ENCODE measurements around the gene GPR183.

GPR183 gene

DNA sequence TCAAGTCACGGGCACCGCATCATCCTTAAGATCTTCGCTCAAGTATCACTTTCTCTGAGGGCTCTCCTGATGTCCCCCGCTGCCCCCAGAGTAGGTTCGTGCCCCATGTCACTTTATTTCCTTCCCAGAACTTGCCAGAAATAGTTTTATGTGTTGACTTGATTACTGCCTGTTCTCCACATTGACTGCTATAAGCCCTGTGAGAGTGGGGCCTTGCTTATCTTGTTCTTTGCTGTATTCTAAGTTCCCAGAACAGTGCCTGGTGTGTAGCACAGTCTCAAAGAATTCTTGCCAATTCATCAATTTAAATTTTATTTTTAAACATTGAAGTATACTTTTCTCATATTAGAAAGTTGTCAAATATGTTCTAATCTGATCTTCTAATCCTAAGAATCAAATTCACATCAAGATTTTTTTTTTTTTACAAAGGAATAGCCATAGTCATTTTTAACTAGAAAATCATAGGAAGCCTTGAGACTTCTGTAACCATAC, 32.1 kb upstream of the GPR183 start:
- no peak for DNase-seq

DNA sequence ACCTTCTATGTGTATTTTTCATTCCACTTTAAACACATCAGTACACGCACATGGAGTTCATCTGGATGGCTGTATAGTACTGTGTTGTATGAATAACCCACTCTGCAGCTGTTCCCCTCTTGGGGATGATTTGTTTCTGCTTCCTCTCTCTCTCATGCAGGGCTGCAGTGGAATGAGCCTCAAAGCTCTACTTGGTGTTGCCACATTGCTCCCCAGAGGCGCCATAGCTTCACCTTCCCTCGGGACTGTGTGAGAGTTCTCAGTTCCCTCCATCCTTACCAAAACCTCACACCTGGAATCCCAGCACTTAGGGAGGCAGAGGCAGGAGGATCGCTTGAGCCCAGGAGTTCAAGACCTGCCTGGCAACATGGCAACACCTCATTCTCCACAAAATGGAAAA, 28.4 kb upstream of the GPR183 start:
- DNase-seq, result no peak

DNA sequence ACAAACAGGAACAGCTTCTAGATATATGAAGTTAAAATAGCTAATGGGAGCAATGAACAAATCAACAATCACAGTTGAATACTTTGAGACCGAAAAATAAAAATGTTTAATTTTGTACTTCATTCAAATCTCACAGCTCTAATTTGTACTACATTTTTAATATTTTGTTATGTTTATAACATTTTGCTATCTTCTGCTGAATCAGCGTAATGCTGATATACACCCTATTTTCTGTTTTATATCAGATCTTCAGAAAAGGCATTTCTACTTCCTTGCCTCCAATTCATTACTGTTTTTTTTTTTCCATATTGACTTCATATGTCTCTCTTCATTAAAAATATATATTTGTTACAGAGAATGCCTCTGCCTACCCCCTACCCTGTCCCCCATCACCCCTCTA, 27.9 kb upstream of the GPR183 start:
- no peak for DNase-seq

DNA sequence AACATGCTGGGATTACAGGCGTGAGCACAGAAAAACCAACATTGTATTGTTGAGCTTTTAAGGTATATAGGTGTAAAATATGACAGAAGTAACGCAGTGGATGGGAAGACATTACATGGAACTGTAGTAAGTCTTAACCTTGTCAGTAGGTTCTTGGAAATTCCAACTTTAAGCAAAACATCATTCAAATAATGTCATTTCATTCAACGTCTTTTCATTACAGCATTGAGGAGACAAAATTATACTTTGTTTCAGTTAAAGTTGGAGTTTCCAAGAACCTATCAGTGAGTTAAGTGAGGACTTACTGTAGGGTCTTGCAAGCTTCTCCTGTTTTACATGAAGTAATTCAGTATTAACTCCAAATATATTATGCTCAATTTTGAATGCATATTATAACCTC, 27.0 kb upstream of the GPR183 start:
- no peak for DNase-seq

DNA sequence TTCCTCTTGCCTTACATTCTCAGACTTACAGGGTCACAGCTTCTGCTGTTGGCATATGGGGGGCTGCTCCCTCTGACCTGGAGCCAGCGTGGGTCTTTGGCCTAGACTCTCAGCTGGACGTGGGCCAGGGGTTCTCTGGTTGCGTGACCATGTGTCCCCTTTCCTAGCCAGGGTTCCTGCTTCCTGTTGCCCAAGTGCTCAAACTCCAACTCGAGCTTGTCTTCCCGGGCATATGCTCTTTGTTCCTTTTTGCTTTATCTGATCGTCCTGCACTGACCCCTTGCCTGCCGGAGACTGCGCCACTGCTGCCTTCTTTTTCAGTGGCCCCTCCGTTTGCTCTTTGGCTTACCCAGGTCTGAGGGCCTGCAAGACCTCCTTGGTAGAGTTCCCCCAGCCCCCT, 25.3 kb upstream of the GPR183 start:
- no peak for DNase-seq

DNA sequence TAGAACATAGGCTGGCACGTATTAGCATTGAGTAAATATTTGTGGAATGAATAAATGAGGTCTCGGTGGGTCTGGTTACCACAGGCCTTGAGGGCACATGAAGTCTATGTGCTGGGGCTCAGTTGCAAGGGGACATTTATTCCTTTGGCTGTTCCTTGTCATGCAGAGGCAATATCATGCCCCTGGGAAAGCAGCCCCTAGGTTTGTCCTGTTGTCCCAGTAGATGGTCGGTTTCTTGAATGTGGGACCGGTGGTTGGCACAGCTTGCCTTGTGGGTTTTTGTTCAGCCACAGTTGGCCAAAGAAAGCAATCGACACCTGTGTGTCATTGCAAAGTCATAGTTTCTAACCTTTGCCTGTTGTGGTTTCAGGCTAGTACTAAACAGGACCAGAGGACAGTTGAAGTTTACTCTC, 24.7 kb upstream of the GPR183 start:
- DNase-seq, result no peak

DNA sequence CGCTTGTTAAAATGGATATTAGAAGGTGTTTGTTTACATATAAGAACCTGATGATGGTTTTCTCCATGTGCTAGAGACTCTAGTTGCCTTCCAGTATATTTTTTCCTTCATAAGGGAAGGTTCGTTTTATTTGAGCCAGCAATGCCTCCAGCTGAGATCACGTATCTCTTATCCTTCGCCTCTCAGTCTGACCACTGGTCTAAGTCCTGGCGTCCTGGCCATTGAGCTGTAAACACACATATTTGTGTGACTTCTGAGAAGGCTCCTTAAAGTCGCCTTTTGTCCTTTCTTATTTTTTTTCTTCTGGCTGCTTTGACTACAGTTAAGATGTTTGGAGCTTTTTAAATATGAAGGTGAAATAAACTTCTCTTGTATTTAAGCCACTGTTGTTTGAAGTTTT, 23.7 kb upstream of the GPR183 start:
- no peak for DNase-seq

DNA sequence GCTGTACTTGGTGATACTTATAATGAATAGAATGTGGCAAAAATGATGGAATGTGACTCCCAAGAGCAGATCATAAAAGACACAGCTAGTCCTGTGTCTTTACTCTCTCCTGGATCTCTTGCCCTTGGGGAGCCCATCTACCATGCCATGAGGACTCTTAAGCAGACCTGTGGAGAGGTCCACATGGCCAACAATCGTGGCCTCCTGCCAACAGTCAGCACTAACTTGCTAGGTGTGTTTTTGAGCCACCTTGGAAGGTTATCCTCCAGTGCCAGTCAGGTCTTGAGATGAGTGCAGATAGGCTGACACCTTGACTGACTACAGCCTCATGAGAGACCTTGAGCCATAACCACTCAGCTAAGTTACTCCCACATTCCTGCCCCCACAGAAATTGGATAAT, 22.3 kb upstream of the GPR183 start:
- DNase-seq, result no peak

DNA sequence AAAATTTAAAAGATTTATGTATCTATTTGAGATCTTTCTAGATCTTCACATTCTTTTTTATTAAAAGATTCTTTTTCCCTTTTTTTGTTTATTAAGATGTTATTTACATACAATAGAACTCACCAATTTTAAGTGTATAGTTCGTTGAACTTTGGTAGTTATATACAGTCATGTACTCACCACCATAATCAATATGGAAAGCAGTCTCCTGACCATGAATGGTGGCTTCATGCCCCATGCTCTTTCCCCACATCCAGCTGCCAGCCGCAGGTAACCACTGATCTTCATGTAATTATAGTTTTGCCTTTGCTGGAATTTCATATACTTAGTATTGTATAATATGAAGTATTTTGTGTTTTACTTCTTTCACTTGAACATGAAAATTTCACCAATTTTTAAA, 20.6 kb upstream of the GPR183 start:
- DNase-seq, result no peak

DNA sequence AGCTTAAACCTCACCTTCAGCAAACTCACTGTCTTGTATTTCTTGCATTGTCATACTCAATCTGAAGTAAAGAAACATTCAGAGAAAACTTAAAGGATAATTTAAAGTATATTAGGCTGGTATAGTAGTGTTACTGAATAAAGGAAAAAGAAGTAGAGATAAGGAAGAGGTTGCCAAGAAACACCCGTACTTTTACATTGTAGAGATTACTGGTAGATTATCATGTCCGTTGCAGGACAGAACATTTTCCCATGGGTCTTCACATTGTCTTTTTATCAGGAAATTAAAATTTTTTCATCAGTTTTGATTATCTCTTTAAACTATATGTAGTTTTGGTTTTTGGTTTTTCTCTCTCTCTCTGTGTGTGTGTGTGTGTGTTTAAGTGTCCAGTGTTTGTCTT, 19.9 kb upstream of the GPR183 start:
- DNase-seq, result no peak

DNA sequence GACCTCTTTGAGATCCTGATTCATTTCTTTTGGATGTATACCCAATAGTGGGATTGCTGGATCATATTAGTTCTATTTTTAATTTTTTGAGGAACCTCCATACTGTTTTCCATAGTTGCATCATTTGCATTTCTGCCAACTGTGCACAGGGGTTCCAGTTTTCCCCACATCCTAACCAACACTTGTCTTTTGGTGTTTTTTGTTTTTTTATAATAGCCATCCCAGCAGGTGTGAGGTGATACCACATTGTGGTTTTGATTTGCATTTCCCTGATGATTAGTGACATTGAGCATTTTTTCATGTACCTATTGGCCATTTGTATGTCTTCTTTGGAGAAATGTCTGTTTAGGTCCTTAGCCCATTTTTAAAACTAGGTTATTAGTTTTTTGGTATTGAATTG, 18.8 kb upstream of the GPR183 start:
- DNase-seq, result no peak

DNA sequence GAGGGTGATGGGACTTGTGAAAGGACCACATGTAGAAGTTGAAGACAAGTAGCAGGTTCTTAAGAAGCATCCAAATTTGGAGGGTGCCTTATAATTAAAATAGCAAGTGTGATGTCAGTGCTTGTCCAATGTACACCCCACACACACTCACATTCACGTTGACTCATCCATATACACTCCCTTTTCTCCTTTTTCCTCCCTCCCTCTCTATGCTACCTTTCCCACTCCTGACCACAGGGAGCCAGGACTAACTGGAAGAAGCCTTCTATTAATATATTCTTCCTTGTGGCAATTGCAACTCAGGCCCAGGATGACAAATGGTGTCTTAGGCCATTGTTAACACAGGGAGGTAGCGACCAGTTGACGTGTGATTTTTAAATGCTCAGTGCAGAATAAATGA, 16.3 kb upstream of the GPR183 start:
- no peak for DNase-seq

DNA sequence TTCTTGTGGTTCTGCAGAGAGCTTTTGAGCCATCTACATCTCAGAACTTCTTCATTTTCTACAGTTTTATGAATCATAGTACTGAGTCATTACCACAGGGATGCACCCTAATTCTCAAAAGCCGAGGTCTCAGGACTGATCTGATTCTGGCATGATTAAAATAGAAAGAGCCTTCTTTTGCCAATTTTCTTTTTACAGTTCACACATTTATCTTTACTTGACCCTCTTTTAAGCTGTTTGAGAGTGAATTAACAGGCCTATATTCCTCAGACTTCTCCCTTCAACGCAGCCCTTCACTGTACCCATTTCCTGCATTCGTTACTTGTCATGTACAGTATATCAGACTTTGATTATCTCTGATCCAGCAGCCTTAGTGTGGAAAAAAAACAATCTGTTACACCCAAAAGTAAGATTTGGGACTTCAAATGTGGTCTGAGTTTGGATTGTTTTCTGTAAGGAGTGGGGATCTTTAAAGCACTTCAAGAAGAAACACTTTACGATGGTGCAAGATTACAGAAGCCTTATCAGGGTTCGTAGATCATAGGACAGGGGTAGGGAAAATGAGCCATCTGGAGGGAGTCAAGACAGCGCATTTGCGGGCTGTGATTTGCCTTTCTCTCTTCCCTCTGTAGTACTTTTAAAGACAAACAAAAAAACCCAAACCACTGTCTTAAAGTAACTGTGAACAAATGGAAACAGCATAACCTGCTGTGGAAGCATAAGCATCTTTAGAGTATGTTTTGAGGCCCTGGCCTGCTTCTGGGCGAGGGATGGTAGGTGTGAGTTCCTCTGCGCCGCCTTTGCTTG, 15.3 kb upstream of the GPR183 start:
- DNase-seq, result peak; percentile 34 to 39

DNA sequence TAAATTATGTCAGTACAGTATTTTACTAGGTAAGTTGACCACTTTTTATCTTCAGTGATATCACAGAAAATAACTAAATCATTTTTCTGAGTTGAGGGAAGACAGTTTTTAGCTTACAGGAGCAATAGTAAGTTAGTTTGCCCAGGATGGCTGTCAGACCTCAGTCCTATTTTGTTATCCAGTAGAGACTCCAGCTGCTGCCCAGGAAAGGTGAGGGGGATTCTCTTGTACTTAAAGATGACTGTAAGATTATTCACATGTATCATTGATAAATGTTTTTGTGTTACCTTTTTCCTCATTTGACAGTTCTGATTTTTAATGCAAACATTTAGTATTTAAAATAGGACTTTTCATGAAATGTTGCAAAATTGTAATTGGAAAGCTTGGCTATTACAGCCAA, 14.5 kb upstream of the GPR183 start:
- no peak for DNase-seq

DNA sequence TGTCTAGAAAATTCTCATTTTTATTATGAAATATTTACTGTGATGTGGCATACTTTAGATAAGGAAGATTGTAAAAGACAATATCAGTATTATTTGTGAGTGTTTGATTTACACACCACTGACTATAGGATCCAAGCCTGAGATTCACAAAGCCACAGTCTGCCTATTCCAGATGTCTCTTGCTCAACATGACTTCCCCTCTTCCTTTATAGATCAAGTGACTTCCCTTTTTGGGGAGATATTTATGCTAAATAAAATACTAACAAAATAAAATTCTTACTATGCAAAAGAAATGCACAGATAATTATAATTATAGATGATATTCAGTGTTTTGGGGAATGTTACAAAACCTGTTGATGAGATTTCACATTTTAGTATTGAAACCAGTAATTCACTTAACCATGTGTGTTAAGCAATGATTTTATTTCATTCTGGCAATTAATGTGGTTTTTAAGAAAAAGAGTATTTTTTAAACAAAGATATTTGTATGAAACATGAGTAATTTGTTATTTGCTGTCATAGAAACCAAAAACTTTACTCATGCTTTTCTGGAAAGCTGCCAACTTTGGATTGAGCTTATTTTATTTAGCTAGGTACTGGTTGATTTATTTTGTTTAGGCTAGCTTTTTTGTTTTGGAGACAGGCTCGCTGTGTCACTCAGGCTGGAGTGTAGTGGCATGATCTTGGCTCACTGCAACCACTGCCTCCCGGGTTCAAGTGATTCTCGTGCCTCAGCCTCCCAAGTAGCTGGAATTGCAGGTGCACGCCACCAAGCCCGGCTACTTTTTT, 13.7 kb upstream of the GPR183 start:
- peak in 1 of 2 donors; percentile 39 for DNase-seq

DNA sequence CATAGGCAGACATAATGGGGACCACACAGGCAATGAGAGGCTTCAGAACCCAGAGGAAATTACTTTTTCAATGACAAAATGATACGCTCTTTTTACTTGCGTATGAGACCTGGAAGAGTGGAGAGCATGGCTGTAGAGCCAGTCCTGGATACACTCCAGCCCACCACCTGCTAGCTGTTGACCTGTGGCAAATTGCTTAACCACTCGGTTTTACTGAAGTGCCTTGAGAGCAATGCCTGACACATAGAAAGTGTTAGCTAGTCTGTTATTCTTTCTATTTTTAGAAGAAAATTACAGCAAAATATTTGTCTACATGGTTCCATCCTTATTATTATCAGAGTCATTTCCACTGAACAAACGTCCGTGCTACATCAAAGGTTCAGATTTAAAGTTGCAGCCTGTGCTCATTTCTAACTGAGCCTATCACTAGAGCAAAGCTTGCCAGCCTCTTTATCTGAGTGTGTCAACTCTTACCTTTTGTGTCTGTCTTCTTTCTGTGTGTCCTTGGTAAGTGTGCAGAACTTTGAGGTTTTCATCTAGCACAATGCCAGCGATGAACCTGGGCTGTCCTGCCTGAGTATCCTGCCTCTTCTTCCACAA, 9.6 kb upstream of the GPR183 start:
- DNase-seq, result no peak

DNA sequence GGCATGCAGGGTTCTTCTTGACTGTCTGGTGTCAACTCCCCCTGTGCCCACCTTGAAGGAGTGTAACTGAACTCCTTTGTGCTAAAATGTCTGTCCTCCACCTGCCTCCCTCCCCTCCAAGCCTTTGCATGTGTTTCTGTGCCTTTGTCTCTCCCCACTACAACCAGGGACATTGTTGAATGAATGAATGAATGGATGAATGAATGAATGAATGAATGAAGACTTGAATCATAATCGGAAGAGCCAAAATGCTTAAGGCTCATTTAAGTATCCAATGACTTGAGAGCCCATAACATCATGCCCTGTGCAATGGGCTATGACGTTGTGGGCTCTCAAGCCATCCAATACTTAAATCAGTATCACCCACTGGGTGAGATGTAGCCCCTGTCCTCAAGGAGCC, 9.0 kb upstream of the GPR183 start:
- DNase-seq, result no peak

DNA sequence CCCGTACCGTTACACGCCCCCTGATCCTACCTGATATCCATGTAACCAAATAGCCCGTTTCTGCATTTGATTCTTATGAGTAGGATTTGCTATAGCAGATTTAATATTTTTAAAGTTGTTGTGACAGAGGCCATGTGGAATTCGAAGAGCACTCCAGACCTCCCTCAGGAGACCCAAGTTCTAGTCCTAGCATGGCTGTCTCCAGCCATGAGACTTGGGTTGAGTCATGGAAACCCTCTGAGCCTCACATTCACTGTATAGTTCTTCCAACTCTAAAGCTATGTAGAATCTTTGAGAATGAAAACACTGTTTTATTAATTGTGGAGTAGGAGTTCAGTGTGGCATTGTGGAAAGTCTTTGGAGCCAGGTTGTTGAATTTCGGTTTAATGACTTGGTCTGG, 8.0 kb upstream of the GPR183 start:
- no peak for DNase-seq

DNA sequence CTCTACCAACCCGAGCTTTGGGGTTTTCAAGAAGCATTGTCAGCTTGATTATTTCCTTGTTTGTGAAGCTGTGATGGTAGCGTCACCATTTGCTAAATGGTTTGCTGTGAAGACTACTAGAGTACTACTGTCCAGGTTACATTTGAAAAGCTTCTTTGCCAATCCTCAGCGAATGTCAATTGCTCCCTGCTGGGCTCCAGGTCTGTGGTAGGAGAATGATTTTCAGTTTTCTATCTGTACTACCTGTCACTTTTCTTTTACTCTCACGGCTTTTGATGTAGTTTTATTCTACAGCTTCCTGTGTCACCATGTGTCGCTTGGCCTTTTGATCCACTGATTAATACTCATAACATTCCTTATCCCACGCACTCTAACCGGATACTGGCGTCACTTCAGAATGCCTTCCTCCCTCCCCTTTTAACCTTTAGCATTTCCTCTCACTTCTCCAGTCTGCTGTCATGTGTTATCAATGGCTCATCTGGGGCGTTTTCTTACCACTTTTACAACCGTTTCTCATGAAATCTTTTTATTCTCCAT, 7.5 kb upstream of the GPR183 start:
- peak; percentile 76 for DNase-seq

DNA sequence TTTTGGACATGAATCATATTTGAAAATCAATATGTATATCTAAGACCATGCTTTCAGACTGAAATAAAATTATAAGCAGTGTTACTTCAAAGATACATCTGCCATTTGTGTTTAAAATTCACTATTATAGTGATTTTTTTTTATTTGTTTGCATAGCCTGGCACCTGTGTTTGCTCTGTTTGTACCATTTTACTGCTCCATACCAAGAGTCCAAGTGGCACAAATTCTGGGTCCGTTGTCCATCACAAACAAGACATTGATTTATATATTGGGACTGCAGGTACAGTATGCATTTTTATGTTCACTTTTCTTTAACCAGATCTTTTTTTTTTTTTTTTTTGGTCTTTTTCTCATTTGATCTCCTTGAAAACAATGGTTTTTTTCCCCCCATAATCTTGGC, 6.7 kb upstream of the GPR183 start:
- no peak for DNase-seq

DNA sequence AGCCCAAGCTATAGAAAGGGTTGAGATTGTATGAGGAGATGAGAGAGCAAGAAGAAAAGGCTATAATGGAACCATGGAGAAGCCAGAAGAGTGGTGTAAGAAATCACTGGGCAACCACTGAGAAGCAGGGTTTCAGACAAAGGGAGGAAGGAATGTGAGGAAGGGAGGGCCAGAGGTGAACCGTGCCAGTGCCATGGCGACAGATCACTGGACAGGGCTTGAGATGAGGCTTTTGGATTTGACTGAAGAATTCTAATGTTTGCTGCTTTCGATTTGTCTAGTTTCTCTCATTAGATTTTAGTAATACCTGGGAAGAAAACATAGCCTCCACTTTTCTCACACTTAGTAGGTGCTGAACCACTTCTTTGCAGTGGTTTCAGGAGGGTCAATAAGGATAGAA, 6.3 kb upstream of the GPR183 start:
- DNase-seq, result no peak

DNA sequence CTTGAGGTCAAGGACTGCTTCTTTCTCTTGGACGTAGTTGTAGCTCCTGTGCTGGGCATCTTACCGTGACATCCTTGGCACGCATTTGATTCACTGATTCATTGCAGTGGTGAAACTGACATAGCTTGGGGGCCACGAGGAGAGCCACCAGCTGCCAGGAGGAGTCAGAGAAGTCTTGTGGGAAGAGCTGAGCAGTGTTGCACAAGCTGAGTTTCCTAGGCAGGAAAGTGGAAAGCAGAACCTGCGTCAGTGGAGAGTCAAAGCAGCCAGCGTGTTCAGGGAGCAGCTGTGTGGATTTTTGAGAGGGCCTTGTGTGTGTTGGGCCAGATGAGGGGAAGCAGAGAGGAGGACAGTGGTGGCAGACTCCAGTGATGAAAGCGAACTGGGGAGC, 5.3 kb upstream of the GPR183 start:
- no peak for DNase-seq

DNA sequence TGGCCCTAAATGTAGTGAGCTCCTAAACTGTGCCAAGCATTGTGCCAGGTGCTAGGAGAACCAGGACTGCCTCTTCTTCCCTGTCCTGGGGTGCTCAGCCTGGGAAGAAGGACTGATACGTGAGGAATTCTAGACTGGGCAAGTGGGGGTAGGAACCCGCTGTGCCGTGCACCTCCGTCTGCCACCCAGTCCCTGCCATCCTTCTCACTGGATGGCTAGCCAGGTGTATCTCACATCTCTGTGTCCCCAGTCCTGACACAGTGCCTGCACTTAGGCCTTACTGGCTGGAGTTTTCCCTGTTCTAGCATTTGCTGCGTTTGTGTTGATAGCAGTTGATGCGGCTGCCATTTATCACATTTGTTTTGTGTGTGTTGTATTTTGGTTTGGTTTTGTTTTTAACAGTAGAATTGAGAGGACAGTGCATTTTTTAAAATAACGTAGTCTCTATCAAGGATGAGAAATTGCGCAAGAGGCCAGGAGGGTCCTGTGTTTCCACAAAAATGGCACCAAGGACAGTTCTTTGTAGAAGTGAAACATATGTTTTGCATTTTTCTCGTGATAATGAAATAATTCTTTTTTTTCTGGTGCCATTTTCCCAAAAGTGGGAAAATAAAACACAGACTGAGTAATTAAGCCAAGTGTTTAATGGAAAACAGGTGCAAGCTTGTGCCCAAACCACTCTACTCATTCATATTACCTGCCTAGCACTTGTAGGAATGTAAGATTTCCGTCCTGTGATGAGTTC, 4.7 kb upstream of the GPR183 start:
- no peak for DNase-seq

Data from activated CD4-positive, alpha-beta T cell treated with anti-CD3 and anti-CD28 coated beads for 4 hours (primary cell).